H9 (cell line): ENCODE data around the gene FAM222B. TPM values are rescaled to one million over a fixed set of nuclear protein-coding genes. Genes with fewer than 3 reads are reported as not detected.
A peak's percentile ranks its signal among the peaks of the same experiment; 100 is the strongest.

Experiments used
- DNase-seq: peaks from one replicate; pipeline ENCODE4 v3.0.0-alpha.2; 2017
- H2AFZ ChIP-seq: one replicate; pipeline ENCODE4 v1.6.1; 2013; ENCODE audit warnings: mild to moderate bottlenecking, low read length, control low read depth, moderate library complexity
- H2AK5ac ChIP-seq: 2 replicates; pipeline ENCODE4 v1.6.1; 2013; ENCODE audit warnings: low read length, control low read depth, mixed read lengths; ENCODE audit not compliant: insufficient read length
- H2BK120ac ChIP-seq: one replicate; pipeline ENCODE4 v1.6.1; 2013; ENCODE audit warnings: low read depth, mild to moderate bottlenecking, low read length, control low read depth, inconsistent platforms; ENCODE audit not compliant: poor library complexity, severe bottlenecking
- H2BK12ac ChIP-seq: 2 replicates; pipeline ENCODE4 v1.6.1; 2013; ENCODE audit warnings: low read length, control low read depth, mixed read lengths, low read depth; ENCODE audit not compliant: insufficient read length
- H2BK15ac ChIP-seq: 2 replicates; pipeline ENCODE4 v1.6.1; 2013; ENCODE audit warnings: low read depth, low read length, control low read depth
- H2BK20ac ChIP-seq: one replicate; pipeline ENCODE4 v1.6.1; 2013; ENCODE audit warnings: low read depth, mild to moderate bottlenecking, low read length, control low read depth, inconsistent platforms; ENCODE audit not compliant: poor library complexity, severe bottlenecking
- H2BK5ac ChIP-seq: 2 replicates; pipeline ENCODE4 v1.6.1; 2013; ENCODE audit warnings: low read length, control low read depth, mixed read lengths; ENCODE audit not compliant: insufficient read length
- H3K14ac ChIP-seq: 2 replicates; pipeline ENCODE4 v1.6.1; 2013; ENCODE audit warnings: low read length, control low read depth; ENCODE audit not compliant: insufficient read depth
- H3K18ac ChIP-seq: 2 replicates; pipeline ENCODE4 v1.6.1; 2013; ENCODE audit warnings: low read depth, mild to moderate bottlenecking, mixed read lengths, low read length, control low read depth; ENCODE audit not compliant: insufficient read length
- H3K23ac ChIP-seq: 2 replicates; pipeline ENCODE4 v1.6.1; 2013; ENCODE audit warnings: low read length, control low read depth, mixed read lengths, low read depth; ENCODE audit not compliant: insufficient read length
- H3K23me2 ChIP-seq: 2 replicates; pipeline ENCODE4 v1.6.1; 2013; ENCODE audit warnings: low read depth, mild to moderate bottlenecking, mixed read lengths, low read length, control low read depth; ENCODE audit not compliant: insufficient read length, poor library complexity, severe bottlenecking
- H3K27ac ChIP-seq: 2 replicates; pipeline ENCODE4 v1.5.1; 2013; ENCODE audit warnings: low read length, control low read depth, mixed read lengths, low read depth; ENCODE audit not compliant: insufficient read length
- H3K27me3 ChIP-seq: 2 replicates; pipeline ENCODE4 v1.6.1; 2013; ENCODE audit warnings: low read length, control low read depth, inconsistent platforms; ENCODE audit not compliant: insufficient read depth
- H3K4ac ChIP-seq: 2 replicates; pipeline ENCODE4 v1.6.1; 2013; ENCODE audit warnings: low read depth, mild to moderate bottlenecking, control low read depth, inconsistent platforms, low read length, moderate library complexity
- H3K4me1 ChIP-seq: 2 replicates; pipeline ENCODE4 v1.6.1; 2013; ENCODE audit warnings: low read length, control low read depth, inconsistent platforms; ENCODE audit not compliant: insufficient read depth
- H3K4me2 ChIP-seq: 2 replicates; pipeline ENCODE4 v1.6.1; 2013; ENCODE audit warnings: low read length, control low read depth, mixed read lengths; ENCODE audit not compliant: insufficient read length, insufficient read depth
- H3K56ac ChIP-seq: 2 replicates; pipeline ENCODE4 v1.6.1; 2013; ENCODE audit warnings: low read depth, mild to moderate bottlenecking, mixed read lengths, low read length, control low read depth; ENCODE audit not compliant: insufficient read length
- H3K79me1 ChIP-seq: 2 replicates; pipeline ENCODE4 v1.6.1; 2013; ENCODE audit warnings: low read depth, mild to moderate bottlenecking, moderate library complexity, low read length, control low read depth, inconsistent platforms; ENCODE audit not compliant: insufficient read depth, poor library complexity, severe bottlenecking
- H3K79me2 ChIP-seq: 2 replicates; pipeline ENCODE4 v1.6.1; 2013; ENCODE audit warnings: low read length, control low read depth, inconsistent platforms; ENCODE audit not compliant: insufficient read depth
- H3K9ac ChIP-seq: 2 replicates; pipeline ENCODE4 v1.6.1; 2013; ENCODE audit warnings: low read length, control low read depth, mixed read lengths; ENCODE audit not compliant: insufficient read length; ENCODE audit errors: extremely low read depth
- H3K9me3 ChIP-seq: one replicate; pipeline ENCODE4 v1.6.1; 2013; ENCODE audit warnings: low read depth, low read length, inconsistent platforms; ENCODE audit not compliant: control insufficient read depth
- H3T11ph ChIP-seq: one replicate; pipeline ENCODE4 v1.6.1; 2013; ENCODE audit warnings: mild to moderate bottlenecking, low read length, control low read depth, inconsistent platforms
- H4K20me1 ChIP-seq: one replicate; pipeline ENCODE4 v1.6.1; 2013; ENCODE audit not compliant: control insufficient read depth, insufficient read length, insufficient read depth
- H4K5ac ChIP-seq: 2 replicates; pipeline ENCODE4 v1.6.1; 2013; ENCODE audit warnings: low read depth, mild to moderate bottlenecking, mixed read lengths, low read length, control low read depth; ENCODE audit not compliant: insufficient read length
- H4K8ac ChIP-seq: replicated peaks from 2 replicates; pipeline ENCODE4 v1.6.1; 2013; ENCODE audit warnings: low read length, control low read depth, mixed read lengths, low read depth; ENCODE audit not compliant: insufficient read length
- H4K91ac ChIP-seq: 2 replicates; pipeline ENCODE4 v1.6.1; 2013; ENCODE audit warnings: low read depth, mild to moderate bottlenecking, moderate library complexity, mixed read lengths, low read length, control low read depth; ENCODE audit not compliant: insufficient read length
- H3K27ac Mint-ChIP-seq, 3 experiments: 2 replicates in 2 of 3; 3 replicates in 1 of 3; pipeline ENCODE4 v1.8.0; 2020 to 2021; ENCODE audit warnings: mixed read lengths in 3 of 3, mild to moderate bottlenecking in 1 of 3, moderate library complexity in 1 of 3
- H3K27me3 Mint-ChIP-seq: 2 replicates; pipeline ENCODE4 v1.8.0; 2021; ENCODE audit warnings: low read depth, mild to moderate bottlenecking, moderate library complexity, mixed read lengths
- H3K36me3 Mint-ChIP-seq, 3 experiments: 2 replicates in 2 of 3; 3 replicates in 1 of 3; pipeline ENCODE4 v1.8.0; 2020 to 2021; ENCODE audit warnings: low read depth in 3 of 3, mixed read lengths in 3 of 3; ENCODE audit not compliant: insufficient read depth in 1 of 3
- H3K4me1 Mint-ChIP-seq, 2 experiments: 2 replicates each; pipeline ENCODE4 v1.8.0; 2020; ENCODE audit warnings: mixed read lengths in 2 of 2
- H3K4me3 Mint-ChIP-seq, 2 experiments: 2 replicates in 1 of 2; 3 replicates in 1 of 2; pipeline ENCODE4 v1.8.0; 2020 to 2021; ENCODE audit warnings: mild to moderate bottlenecking in 2 of 2, mixed read lengths in 2 of 2, moderate library complexity in 1 of 2
- H3K9me3 Mint-ChIP-seq, 2 experiments: 2 replicates in 1 of 2; 3 replicates in 1 of 2; pipeline ENCODE4 v1.8.0; 2020; ENCODE audit warnings: mild to moderate bottlenecking in 2 of 2, mixed read lengths in 2 of 2, moderate library complexity in 1 of 2
- CTCF ChIP-seq: fragments of 200-600 bp; sonication (generic); conservative IDR thresholded peaks from 3 replicates; pipeline ENCODE4 v1.8.0; 2021; ENCODE audit warnings: antibody characterized with exemption, mild to moderate bottlenecking
- WGBS: extraction: QIAGEN DNeasy Blood & Tissue Kit; methylation state at CpG from one replicate; pipeline ENCODE4 v1.1.7; 2013; ENCODE audit warnings: missing lambda C conversion rate, low lambda C conversion rate, mixed read lengths; ENCODE audit not compliant: insufficient read length; ENCODE audit errors: extremely low coverage; 5-methylcytosine and 5-hydroxymethylcytosine counted together
- total RNA-seq: library from RNA; stranded (reverse); gene quantifications from 2 replicates; pipeline ENCODE4 v1.2.1, GENCODE V29; 2021

Gene FAM222B
- total RNA-seq, 1 experiment from 2014 or later, result 76.1 TPM

- no peak overlapping the region for H2AFZ ChIP-seq
- peak overlapping the region; percentile 92 for H3K27ac ChIP-seq
- H3K27me3 Mint-ChIP-seq, result no peaks in the 10 kb centered on the region; the same call in 1 of the 2 replicates
- no peak overlapping the region for H4K8ac ChIP-seq
- no peaks in the 10 kb centered on the region for H3K27me3 ChIP-seq
- H2BK20ac ChIP-seq, result no peak overlapping the region
- H3K79me1 ChIP-seq, result peaks cover 3% of the 10 kb centered on the region
- H3K79me2 ChIP-seq, result no peaks in the 10 kb centered on the region
- no peak overlapping the region for H2BK15ac ChIP-seq
- peak overlapping the region; percentile 88 for H2BK120ac ChIP-seq
- H3K4me1 ChIP-seq, result 0 out of 2 replicates have a peak, but pooled peaks cover 2% of the 10 kb centered on the region
- peaks cover 24 to 34% (median 28%) of the 10 kb centered on the region in 3 experiments; a peak in 6 of 7 replicates for H3K36me3 Mint-ChIP-seq
- no peak overlapping the region for H4K91ac ChIP-seq
- H3K14ac ChIP-seq, result peak overlapping the region; percentile 95
- H3K4ac ChIP-seq, result no peak overlapping the region; the same call in 1 of the 2 replicates
- peaks cover 29 to 38% of the 10 kb centered on the region in 2 experiments for H3K4me1 Mint-ChIP-seq
- H4K20me1 ChIP-seq, result no peaks in the 10 kb centered on the region
- H3K27ac Mint-ChIP-seq, result peak overlapping the region; percentile 98 to 99 (median 99)
- peak overlapping the region; percentile 79 for H3K4me2 ChIP-seq
- no peaks in the 10 kb centered on the region; a peak in 2 of 5 replicates for H3K9me3 Mint-ChIP-seq
- no peak overlapping the region for H3K23ac ChIP-seq
- H3K4me3 Mint-ChIP-seq, result peak overlapping the region; percentile 95 to 96
- H2BK5ac ChIP-seq, result peak overlapping the region; percentile 85
- H2BK12ac ChIP-seq, result peak overlapping the region; percentile 51
- no peak overlapping the region for H2AK5ac ChIP-seq
- no CpG with 5 or more reads among the region's 57 CpGs for WGBS
- no peaks in the 10 kb centered on the region for H3K9me3 ChIP-seq
- H3K9ac ChIP-seq, result peak overlapping the region; percentile 74
- H4K5ac ChIP-seq, result peak overlapping the region; percentile 85
- DNase-seq, result peak; percentile 99
- H3K18ac ChIP-seq, result peak overlapping the region; percentile 65
- H3T11ph ChIP-seq, result no peak overlapping the region
- no peak overlapping the region for H3K56ac ChIP-seq
- peaks cover 20% of the 10 kb centered on the region for H3K23me2 ChIP-seq
- TF ChIP-seq CTCF, result peak; percentile 98
Measured at GRCh38 chr17:28726627-28727491, 115.7 kb downstream of the FAM222B start.
